ENCODE measurements around the gene N4BP2L2.

Gene N4BP2L2

DNA sequence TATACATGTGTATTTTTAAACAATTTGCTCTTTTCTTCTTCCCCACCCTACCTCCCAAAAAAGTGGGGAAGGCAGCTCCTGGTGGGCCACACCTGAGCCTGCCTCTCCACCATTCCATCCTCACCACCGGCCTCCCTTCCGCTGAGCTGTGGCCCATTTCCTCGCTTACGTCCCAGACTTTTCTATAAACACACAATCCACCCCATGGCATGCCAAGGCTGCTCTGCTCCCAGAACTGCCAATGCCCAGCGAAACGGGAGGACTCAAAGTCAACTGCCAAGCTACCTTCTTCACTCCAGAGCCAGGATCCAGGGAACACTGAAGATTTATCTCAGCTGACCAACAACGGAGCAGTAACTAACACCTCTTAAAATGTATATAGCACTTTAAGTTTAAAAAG, 113.4 kb downstream of the N4BP2L2 start:
- H3K4me3 ChIP-seq (ENCODE audit: low read depth in 1 of 2, low read length in 1 of 2): no peak overlapping the region
- no peak overlapping the region for H3K27ac ChIP-seq
- TF ChIP-seq, protein P1, sequence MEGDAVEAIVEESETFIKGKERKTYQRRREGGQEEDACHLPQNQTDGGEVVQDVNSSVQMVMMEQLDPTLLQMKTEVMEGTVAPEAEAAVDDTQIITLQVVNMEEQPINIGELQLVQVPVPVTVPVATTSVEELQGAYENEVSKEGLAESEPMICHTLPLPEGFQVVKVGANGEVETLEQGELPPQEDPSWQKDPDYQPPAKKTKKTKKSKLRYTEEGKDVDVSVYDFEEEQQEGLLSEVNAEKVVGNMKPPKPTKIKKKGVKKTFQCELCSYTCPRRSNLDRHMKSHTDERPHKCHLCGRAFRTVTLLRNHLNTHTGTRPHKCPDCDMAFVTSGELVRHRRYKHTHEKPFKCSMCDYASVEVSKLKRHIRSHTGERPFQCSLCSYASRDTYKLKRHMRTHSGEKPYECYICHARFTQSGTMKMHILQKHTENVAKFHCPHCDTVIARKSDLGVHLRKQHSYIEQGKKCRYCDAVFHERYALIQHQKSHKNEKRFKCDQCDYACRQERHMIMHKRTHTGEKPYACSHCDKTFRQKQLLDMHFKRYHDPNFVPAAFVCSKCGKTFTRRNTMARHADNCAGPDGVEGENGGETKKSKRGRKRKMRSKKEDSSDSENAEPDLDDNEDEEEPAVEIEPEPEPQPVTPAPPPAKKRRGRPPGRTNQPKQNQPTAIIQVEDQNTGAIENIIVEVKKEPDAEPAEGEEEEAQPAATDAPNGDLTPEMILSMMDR (IDR thresholded peaks at IDR 0.05): no peak
- peaks cover 28 to 31% of the 10 kb centered on the region in 2 experiments for H3K4me1 ChIP-seq (ENCODE audit: control insufficient read depth in 1 of 2, insufficient read depth in 1 of 2, low read depth in 1 of 2, low read length in 1 of 2)
- peaks cover 8% of the 10 kb centered on the region for H3K36me3 ChIP-seq
- H3K9me3 ChIP-seq: peaks cover 2% of the 10 kb centered on the region
- H3K27me3 ChIP-seq: no peaks in the 10 kb centered on the region

DNA sequence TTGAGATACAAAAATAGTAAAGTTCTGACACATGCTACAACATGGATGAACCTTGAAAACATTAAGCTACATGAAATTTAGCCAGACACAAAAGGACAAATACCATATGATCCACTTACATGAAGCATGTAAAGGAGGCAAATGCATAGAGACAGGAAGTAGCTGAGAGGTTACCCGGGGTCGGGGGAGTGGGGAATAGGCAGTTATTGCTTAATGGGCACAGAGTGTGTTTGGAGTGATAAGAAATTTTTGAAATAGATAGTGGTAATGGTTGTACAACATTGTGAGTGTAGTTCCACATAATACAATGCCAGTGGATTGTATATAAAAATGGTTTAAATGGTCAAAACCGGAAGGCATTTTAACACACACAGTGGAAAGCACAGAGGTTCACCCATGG, 115.0 kb downstream of the N4BP2L2 start:
- H3K4me3 ChIP-seq (ENCODE audit: low read depth in 1 of 2, low read length in 1 of 2): no peak overlapping the region
- peaks cover 28% of the 10 kb centered on the region in 2 experiments for H3K4me1 ChIP-seq (ENCODE audit: control insufficient read depth in 1 of 2, insufficient read depth in 1 of 2, low read depth in 1 of 2, low read length in 1 of 2)
- TF ChIP-seq, protein P1 (IDR thresholded peaks at IDR 0.05): no peak
- peaks cover 11% of the 10 kb centered on the region for H3K9me3 ChIP-seq
- H3K36me3 ChIP-seq: no peaks in the 10 kb centered on the region
- H3K27ac ChIP-seq: no peak overlapping the region
- no peaks in the 10 kb centered on the region for H3K27me3 ChIP-seq

DNA sequence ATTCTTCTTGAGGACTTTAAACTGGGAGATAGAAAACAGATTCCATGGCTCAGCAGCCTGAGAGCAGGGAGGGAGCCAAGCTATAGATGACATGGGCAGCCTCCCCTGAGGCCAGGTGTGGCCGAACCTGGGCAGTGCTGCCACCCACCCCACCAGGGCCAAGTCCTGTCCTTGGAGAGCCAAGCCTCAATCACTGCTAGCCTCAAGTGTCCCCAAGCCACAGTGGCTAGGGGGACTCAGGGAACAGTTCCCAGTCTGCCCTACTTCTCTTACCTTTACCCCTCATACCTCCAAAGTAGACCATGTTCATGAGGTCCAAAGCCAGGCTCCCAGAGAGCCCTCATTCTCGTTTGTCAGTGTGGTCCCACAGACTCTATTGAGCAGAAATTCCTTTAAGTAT, 118.7 kb downstream of the N4BP2L2 start:
- Histone ChIP-seq H3K36me3 (no peaks in the 10 kb centered on the region), H3K4me3 (ENCODE audit: low read depth in 1 of 2, low read length in 1 of 2) (no peak overlapping the region), H3K9me3 (peaks cover 11% of the 10 kb centered on the region), H3K27ac (no peak overlapping the region), H3K4me1 (ENCODE audit: control insufficient read depth in 1 of 2, insufficient read depth in 1 of 2, low read depth in 1 of 2, low read length in 1 of 2) (peaks cover 13 to 15% of the 10 kb centered on the region in 2 experiments), H3K27me3 (no peaks in the 10 kb centered on the region)
- TF ChIP-seq, protein P1 (IDR thresholded peaks at IDR 0.05): no peak

DNA sequence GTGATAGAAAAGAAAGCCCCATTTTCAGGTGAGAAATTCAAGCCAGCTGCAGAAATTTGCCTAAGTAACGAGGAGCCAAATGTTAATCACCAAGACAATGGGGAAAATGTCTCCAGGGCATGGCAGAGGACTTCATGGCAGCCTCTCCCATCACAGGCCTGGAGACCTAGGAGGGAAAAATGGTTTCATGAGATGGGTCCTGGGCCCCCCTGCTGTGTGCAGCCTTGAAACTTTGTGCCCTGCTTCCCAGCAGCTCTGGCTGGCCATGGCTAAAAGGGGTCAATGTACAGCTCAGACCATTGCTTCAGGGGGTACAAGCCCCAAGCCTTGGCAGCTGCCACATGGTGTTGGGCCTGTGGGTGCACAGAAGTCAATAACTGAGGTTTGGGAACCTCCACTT, 120.6 kb downstream of the N4BP2L2 start:
- H3K27ac ChIP-seq: no peak overlapping the region

DNA sequence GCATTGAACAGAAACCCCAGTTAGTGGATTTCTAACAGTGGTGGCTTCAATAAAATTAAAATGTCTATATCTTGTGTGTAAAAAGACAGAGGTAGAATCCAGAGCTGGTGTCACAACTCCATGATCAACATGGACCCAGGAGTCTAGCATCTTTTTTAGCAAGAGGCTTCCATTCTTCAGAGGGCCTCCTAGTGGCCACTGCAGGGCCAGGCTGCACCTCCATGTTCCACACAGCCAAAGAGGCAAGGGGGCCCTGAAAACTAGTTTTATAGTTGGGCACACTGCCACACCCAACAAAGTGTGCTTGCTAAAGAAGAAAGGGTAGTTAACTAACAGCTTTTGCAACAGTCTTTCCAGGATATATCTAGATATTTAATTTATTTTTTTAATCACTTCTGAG, 123.6 kb downstream of the N4BP2L2 start:
- Histone ChIP-seq H3K27ac (no peak overlapping the region), H3K4me3 (ENCODE audit: low read depth in 1 of 2, low read length in 1 of 2) (no peak overlapping the region), H3K36me3 (no peaks in the 10 kb centered on the region), H3K27me3 (no peaks in the 10 kb centered on the region), H3K4me1 (ENCODE audit: control insufficient read depth in 1 of 2, insufficient read depth in 1 of 2, low read depth in 1 of 2, low read length in 1 of 2) (peaks cover 5% of the 10 kb centered on the region in 2 experiments), H3K9me3 (peaks cover 7% of the 10 kb centered on the region)
- TF ChIP-seq, protein P1 (IDR thresholded peaks at IDR 0.05): no peak

More for the DNA sequence above, 120.6 kb downstream of the N4BP2L2 start:
- no peaks in the 10 kb centered on the region for H3K27me3 ChIP-seq
- H3K4me1 ChIP-seq (ENCODE audit: control insufficient read depth in 1 of 2, insufficient read depth in 1 of 2, low read depth in 1 of 2, low read length in 1 of 2): peaks cover 5% of the 10 kb centered on the region in 2 experiments
- H3K4me3 ChIP-seq (ENCODE audit: low read depth in 1 of 2, low read length in 1 of 2): no peak overlapping the region
- H3K36me3 ChIP-seq: no peaks in the 10 kb centered on the region
- TF ChIP-seq, protein P1 (IDR thresholded peaks at IDR 0.05): no peak
- peaks cover 11% of the 10 kb centered on the region for H3K9me3 ChIP-seq

DNA sequence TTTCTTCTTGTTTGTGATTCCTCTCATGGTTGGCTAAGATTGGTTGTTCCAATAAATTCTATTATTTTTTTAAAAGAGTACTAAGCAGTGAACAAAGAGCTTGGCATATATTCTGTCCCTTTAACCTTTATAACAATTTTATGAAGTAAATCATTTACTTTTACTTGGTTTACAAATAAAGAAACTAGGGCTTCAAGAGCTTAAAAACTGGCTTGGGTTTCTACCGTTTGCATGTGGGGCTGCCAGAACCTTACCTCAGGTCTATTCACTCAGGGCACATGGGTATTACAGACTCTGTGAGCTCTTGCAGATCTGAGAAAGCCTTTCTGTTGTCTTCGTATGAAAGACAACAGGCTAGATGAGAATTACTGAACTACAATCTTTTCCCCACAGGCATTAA, 124.0 kb downstream of the N4BP2L2 start:
- no peak overlapping the region for H3K4me3 ChIP-seq (ENCODE audit: low read depth in 1 of 2, low read length in 1 of 2)
- no peaks in the 10 kb centered on the region for H3K27me3 ChIP-seq
- TF ChIP-seq, protein P1 (IDR thresholded peaks at IDR 0.05): no peak
- H3K9me3 ChIP-seq: peaks cover 2% of the 10 kb centered on the region
- H3K27ac ChIP-seq: no peak overlapping the region
- no peaks in the 10 kb centered on the region for H3K36me3 ChIP-seq
- H3K4me1 ChIP-seq (ENCODE audit: control insufficient read depth in 1 of 2, insufficient read depth in 1 of 2, low read depth in 1 of 2, low read length in 1 of 2): peaks cover 6 to 7% of the 10 kb centered on the region in 2 experiments

Measured in neutrophil (primary cell).